ENCODE results near the gene MICU2.

Gene MICU2

GRCh38 chr13:21539687-21540086 is 64.3 kb downstream of the MICU2 start:
- H3K27ac ChIP-seq (ENCODE audit: low read length): no peak overlapping the region
- peaks cover 4% of the 10 kb centered on the region for H3K36me3 ChIP-seq (replicated peaks; ENCODE audit: low read depth, low read length)
- TF ChIP-seq CTCF (IDR thresholded peaks at IDR 0.05; ENCODE audit: low read depth, low read length) (no peak), EZH2phosphoT487 (IDR thresholded peaks at IDR 0.05; ENCODE audit: low read depth) (no peak)

GRCh38 chr13:21538753-21539152 is 65.2 kb downstream of the MICU2 start:
- Histone ChIP-seq H3K9me3 (ENCODE audit: insufficient read depth, low read length) (no peaks in the 10 kb centered on the region), H3K4me2 (ENCODE audit: low read length) (no peak overlapping the region), H2AFZ (ENCODE audit: low read depth, low read length) (no peak overlapping the region), H3K9ac (ENCODE audit: low read length) (no peak overlapping the region), H3K36me3 (replicated peaks; ENCODE audit: low read depth, low read length) (peaks cover 4% of the 10 kb centered on the region), H3K4me1 (ENCODE audit: low read length) (peaks cover 4% of the 10 kb centered on the region; the same call in 1 of the 2 replicates), H3K27ac (ENCODE audit: low read length) (no peak overlapping the region), H3K27me3 (ENCODE audit: low read depth, low read length) (no peaks in the 10 kb centered on the region), H3K4me3 (ENCODE audit: low read length) (no peak overlapping the region), H3K79me2 (ENCODE audit: low read length) (0 out of 2 replicates have a peak, but pooled peaks cover under 1% of the 10 kb centered on the region), H4K20me1 (ENCODE audit: insufficient read depth, low read length) (0 out of 2 replicates have a peak, but pooled peaks cover 3% of the 10 kb centered on the region)
- TF ChIP-seq CTCF (IDR thresholded peaks at IDR 0.05; ENCODE audit: low read depth, low read length) (no peak), EZH2phosphoT487 (IDR thresholded peaks at IDR 0.05; ENCODE audit: low read depth) (no peak)

More at GRCh38 chr13:21539687-21540086, 64.3 kb downstream of the MICU2 start:
- Histone ChIP-seq H4K20me1 (ENCODE audit: insufficient read depth, low read length) (no peaks in the 10 kb centered on the region), H3K9ac (ENCODE audit: low read length) (no peak overlapping the region), H3K27me3 (ENCODE audit: low read depth, low read length) (no peaks in the 10 kb centered on the region), H3K4me2 (ENCODE audit: low read length) (no peak overlapping the region), H3K79me2 (ENCODE audit: low read length) (0 out of 2 replicates have a peak, but pooled peaks cover 4% of the 10 kb centered on the region), H3K4me3 (ENCODE audit: low read length) (no peak overlapping the region), H3K9me3 (ENCODE audit: insufficient read depth, low read length) (no peaks in the 10 kb centered on the region), H2AFZ (ENCODE audit: low read depth, low read length) (no peak overlapping the region), H3K4me1 (ENCODE audit: low read length) (peaks cover 4% of the 10 kb centered on the region; the same call in 1 of the 2 replicates)

DNA sequence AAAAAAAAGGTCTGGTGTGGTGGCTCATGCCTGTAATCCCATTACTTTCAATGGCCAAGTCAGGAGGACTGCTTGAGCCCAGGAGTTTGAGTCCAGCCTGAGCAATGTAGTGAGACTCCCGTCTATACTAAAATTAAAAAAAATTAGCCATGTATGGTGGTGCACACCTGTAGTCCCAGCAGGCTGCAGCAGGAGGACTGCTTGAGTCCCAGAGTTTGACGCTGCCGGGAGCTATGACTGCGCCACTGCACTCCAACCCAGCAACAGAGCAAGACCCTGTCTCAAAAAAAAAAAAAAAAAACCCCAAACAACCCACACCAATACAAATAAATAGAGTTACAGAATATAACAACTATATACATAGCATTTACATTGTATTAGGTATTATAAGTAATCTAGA is 65.7 kb downstream of the MICU2 start:
- H3K4me1 ChIP-seq (ENCODE audit: low read length): peaks cover 4% of the 10 kb centered on the region; the same call in 1 of the 2 replicates
- peaks cover 4% of the 10 kb centered on the region for H3K36me3 ChIP-seq (replicated peaks; ENCODE audit: low read depth, low read length)
- no peak overlapping the region for H3K9ac ChIP-seq (ENCODE audit: low read length)
- H2AFZ ChIP-seq (ENCODE audit: low read depth, low read length): no peak overlapping the region
- no peak overlapping the region for H3K27ac ChIP-seq (ENCODE audit: low read length)
- no peak overlapping the region for H3K4me3 ChIP-seq (ENCODE audit: low read length)
- H3K79me2 ChIP-seq (ENCODE audit: low read length): no peaks in the 10 kb centered on the region
- H3K9me3 ChIP-seq (ENCODE audit: insufficient read depth, low read length): no peaks in the 10 kb centered on the region
- no peak for TF ChIP-seq EZH2phosphoT487 (IDR thresholded peaks at IDR 0.05; ENCODE audit: low read depth)
- no peak for TF ChIP-seq CTCF (IDR thresholded peaks at IDR 0.05; ENCODE audit: low read depth, low read length)
- 0 out of 2 replicates have a peak, but pooled peaks cover 3% of the 10 kb centered on the region for H4K20me1 ChIP-seq (ENCODE audit: insufficient read depth, low read length)
- no peaks in the 10 kb centered on the region for H3K27me3 ChIP-seq (ENCODE audit: low read depth, low read length)
- no peak overlapping the region for H3K4me2 ChIP-seq (ENCODE audit: low read length)

- Histone ChIP-seq H3K4me1 (ENCODE audit: low read length) (peaks cover 2% of the 10 kb centered on the region; the same call in 1 of the 2 replicates), H3K79me2 (ENCODE audit: low read length) (no peaks in the 10 kb centered on the region), H3K27me3 (ENCODE audit: low read depth, low read length) (no peaks in the 10 kb centered on the region), H3K9me3 (ENCODE audit: insufficient read depth, low read length) (no peaks in the 10 kb centered on the region), H4K20me1 (ENCODE audit: insufficient read depth, low read length) (0 out of 2 replicates have a peak, but pooled peaks cover 3% of the 10 kb centered on the region), H3K4me3 (ENCODE audit: low read length) (no peak overlapping the region), H3K4me2 (ENCODE audit: low read length) (no peak overlapping the region), H3K9ac (ENCODE audit: low read length) (no peak overlapping the region), H3K36me3 (replicated peaks; ENCODE audit: low read depth, low read length) (peaks cover 4% of the 10 kb centered on the region), H2AFZ (ENCODE audit: low read depth, low read length) (no peak overlapping the region), H3K27ac (ENCODE audit: low read length) (no peak overlapping the region)
- TF ChIP-seq CTCF (IDR thresholded peaks at IDR 0.05; ENCODE audit: low read depth, low read length) (no peak), EZH2phosphoT487 (IDR thresholded peaks at IDR 0.05; ENCODE audit: low read depth) (no peak)
Measured at GRCh38 chr13:21537105-21537504, 66.9 kb downstream of the MICU2 start.
